ENCODE measurements around the gene DCST1.

The DCST1 gene

DNA sequence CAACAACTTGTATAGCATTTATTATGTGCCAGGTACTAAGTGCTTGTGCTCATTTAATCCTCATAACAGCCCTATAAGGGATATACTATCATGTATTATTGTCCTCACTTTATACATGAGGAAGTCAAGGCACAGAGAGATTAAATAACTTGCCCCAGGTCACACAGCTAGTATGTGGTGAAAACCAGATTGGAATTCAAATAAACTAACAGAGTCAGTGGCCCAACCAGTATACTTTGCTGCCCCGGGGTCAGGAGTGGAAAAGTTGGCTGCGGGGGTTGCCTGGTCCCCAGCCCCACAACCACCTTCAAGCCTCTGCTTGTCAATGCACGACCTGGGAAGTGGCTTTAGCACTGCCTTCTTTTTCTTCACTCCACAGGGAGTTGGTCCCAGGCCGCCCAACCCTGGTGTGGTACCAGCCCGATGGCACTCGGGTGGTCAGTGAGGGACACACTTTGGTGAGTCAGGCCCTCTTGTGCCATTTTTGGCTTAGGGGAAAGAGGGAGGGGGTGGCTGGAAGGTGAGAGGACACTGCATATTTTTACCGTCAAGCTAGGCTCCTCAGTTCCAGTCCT is 20.0 kb downstream of the DCST1 start:
- ATAC-seq, result no peak
- TF ChIP-seq, protein P1, sequence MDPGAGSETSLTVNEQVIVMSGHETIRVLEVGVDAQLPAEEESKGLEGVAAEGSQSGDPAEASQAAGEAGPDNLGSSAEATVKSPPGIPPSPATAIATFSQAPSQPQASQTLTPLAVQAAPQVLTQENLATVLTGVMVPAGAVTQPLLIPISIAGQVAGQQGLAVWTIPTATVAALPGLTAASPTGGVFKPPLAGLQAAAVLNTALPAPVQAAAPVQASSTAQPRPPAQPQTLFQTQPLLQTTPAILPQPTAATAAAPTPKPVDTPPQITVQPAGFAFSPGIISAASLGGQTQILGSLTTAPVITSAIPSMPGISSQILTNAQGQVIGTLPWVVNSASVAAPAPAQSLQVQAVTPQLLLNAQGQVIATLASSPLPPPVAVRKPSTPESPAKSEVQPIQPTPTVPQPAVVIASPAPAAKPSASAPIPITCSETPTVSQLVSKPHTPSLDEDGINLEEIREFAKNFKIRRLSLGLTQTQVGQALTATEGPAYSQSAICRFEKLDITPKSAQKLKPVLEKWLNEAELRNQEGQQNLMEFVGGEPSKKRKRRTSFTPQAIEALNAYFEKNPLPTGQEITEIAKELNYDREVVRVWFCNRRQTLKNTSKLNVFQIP (CRISPR knock-in tag; IDR thresholded peaks at IDR 0.05; ENCODE audit: borderline replicate concordance, low read depth), result no peak
- no peak for TF ChIP-seq ZNF565 (CRISPR knock-in tag; conservative IDR thresholded peaks at IDR 0.05; ENCODE audit: low read depth)

DNA sequence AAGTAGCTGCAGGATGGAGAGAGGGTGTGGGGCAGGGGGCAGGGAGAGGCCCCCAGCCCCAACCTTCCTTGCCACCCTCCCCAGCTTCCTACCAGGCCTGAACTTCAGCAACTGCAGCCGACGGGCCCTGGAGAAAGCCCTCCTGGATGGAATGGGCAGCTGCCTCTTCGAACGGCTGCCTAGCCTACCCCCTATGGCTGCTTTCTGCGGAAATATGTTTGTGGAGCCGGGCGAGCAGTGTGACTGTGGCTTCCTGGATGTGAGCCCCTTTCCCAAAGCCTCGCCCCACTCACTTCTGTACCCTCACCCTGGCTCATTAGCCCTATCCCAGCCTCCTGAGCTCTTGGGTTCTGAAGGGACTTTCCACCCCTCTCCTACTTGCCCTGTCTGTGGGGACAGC is 23.5 kb downstream of the DCST1 start:
- TF ChIP-seq SNAI2 (CRISPR knock-in tag; IDR thresholded peaks at IDR 0.05) (no peak), ZFP30 (CRISPR knock-in tag; IDR thresholded peaks at IDR 0.05) (no peak), ISL1 (CRISPR knock-in tag; IDR thresholded peaks at IDR 0.05) (no peak), ZNF565 (CRISPR knock-in tag; conservative IDR thresholded peaks at IDR 0.05; ENCODE audit: low read depth) (no peak), BACH2 (CRISPR knock-in tag; IDR thresholded peaks at IDR 0.05; ENCODE audit: borderline replicate concordance) (no peak), RARB (CRISPR knock-in tag; IDR thresholded peaks at IDR 0.05) (no peak), ARNTL (CRISPR knock-in tag; IDR thresholded peaks at IDR 0.05; ENCODE audit: borderline replicate concordance, low read depth) (no peak), PPARA (CRISPR knock-in tag; IDR thresholded peaks at IDR 0.05; ENCODE audit: borderline replicate concordance) (no peak), ESRRG (CRISPR knock-in tag; IDR thresholded peaks at IDR 0.05) (no peak), GLIS3 (CRISPR knock-in tag; IDR thresholded peaks at IDR 0.05) (no peak), ZFP3 (CRISPR knock-in tag; IDR thresholded peaks at IDR 0.05) (no peak), ZC3H10 (CRISPR knock-in tag; IDR thresholded peaks at IDR 0.05) (no peak), CSDC2 (CRISPR knock-in tag; IDR thresholded peaks at IDR 0.05) (no peak), OSR1 (CRISPR knock-in tag; IDR thresholded peaks at IDR 0.05) (no peak)
- TF ChIP-seq, protein P2, sequence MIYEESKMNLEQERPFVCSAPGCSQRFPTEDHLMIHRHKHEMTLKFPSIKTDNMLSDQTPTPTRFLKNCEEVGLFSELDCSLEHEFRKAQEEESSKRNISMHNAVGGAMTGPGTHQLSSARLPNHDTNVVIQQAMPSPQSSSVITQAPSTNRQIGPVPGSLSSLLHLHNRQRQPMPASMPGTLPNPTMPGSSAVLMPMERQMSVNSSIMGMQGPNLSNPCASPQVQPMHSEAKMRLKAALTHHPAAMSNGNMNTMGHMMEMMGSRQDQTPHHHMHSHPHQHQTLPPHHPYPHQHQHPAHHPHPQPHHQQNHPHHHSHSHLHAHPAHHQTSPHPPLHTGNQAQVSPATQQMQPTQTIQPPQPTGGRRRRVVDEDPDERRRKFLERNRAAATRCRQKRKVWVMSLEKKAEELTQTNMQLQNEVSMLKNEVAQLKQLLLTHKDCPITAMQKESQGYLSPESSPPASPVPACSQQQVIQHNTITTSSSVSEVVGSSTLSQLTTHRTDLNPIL (CRISPR knock-in tag; IDR thresholded peaks at IDR 0.05; ENCODE audit: low read depth), result no peak
- no peak for ATAC-seq

DNA sequence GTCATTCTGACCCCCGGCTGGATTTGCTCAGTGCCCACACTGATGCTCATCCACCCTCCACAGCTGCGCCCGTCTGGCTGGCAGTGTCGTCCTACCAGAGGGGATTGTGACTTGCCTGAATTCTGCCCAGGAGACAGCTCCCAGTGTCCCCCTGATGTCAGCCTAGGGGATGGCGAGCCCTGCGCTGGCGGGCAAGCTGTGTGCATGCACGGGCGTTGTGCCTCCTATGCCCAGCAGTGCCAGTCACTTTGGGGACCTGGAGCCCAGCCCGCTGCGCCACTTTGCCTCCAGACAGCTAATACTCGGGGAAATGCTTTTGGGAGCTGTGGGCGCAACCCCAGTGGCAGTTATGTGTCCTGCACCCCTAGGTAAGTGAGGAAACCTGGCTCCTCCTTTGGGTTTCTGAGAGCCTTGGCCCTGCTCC is 24.2 kb downstream of the DCST1 start:
- no peak for ATAC-seq
- TF ChIP-seq ESRRG (CRISPR knock-in tag; IDR thresholded peaks at IDR 0.05) (no peak), OSR1 (CRISPR knock-in tag; IDR thresholded peaks at IDR 0.05) (no peak), ZNF70 (CRISPR knock-in tag; IDR thresholded peaks at IDR 0.05) (no peak), ZNF565 (CRISPR knock-in tag; conservative IDR thresholded peaks at IDR 0.05; ENCODE audit: low read depth) (no peak), ZNF8 (CRISPR knock-in tag; IDR thresholded peaks at IDR 0.05) (no peak), BACH2 (CRISPR knock-in tag; IDR thresholded peaks at IDR 0.05; ENCODE audit: borderline replicate concordance) (no peak)
- TF ChIP-seq, protein P3, sequence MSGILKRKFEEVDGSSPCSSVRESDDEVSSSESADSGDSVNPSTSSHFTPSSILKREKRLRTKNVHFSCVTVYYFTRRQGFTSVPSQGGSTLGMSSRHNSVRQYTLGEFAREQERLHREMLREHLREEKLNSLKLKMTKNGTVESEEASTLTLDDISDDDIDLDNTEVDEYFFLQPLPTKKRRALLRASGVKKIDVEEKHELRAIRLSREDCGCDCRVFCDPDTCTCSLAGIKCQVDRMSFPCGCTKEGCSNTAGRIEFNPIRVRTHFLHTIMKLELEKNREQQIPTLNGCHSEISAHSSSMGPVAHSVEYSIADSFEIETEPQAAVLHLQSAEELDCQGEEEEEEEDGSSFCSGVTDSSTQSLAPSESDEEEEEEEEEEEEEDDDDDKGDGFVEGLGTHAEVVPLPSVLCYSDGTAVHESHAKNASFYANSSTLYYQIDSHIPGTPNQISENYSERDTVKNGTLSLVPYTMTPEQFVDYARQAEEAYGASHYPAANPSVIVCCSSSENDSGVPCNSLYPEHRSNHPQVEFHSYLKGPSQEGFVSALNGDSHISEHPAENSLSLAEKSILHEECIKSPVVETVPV (CRISPR knock-in tag; IDR thresholded peaks at IDR 0.05), result no peak
- TF ChIP-seq, protein P1 (CRISPR knock-in tag; IDR thresholded peaks at IDR 0.05; ENCODE audit: borderline replicate concordance, low read depth), result no peak

DNA sequence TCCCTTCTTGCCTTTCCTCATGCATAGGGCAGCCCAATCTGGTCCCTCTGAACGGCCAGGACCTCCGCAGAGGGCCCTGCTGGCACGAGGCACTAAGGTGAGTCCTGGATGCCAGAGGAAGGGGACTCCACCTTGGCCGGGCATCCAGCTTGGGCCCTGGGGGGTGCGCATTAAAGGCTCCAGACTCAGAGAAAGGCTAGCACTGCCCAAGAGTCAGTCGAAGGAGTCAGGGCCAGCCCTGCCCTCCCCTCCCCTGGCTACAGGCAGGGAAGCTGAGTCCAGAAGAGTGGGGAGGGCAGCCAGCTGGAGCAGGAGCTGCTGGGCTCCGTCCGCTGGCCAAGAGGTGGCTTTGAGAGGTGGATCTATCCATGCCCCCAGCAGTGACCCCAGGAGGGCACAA is 27.1 kb downstream of the DCST1 start:
- no peak for ATAC-seq
- TF ChIP-seq ZNF8 (CRISPR knock-in tag; IDR thresholded peaks at IDR 0.05) (no peak), ZNF565 (CRISPR knock-in tag; conservative IDR thresholded peaks at IDR 0.05; ENCODE audit: low read depth) (no peak), RARB (CRISPR knock-in tag; IDR thresholded peaks at IDR 0.05) (no peak), ARNTL (CRISPR knock-in tag; IDR thresholded peaks at IDR 0.05; ENCODE audit: borderline replicate concordance, low read depth) (no peak), ISL1 (CRISPR knock-in tag; IDR thresholded peaks at IDR 0.05) (no peak), ZNF70 (CRISPR knock-in tag; IDR thresholded peaks at IDR 0.05) (no peak), ZC3H10 (CRISPR knock-in tag; IDR thresholded peaks at IDR 0.05) (no peak), ZFP3 (CRISPR knock-in tag; IDR thresholded peaks at IDR 0.05) (no peak), BACH2 (CRISPR knock-in tag; IDR thresholded peaks at IDR 0.05; ENCODE audit: borderline replicate concordance) (no peak), PPARA (CRISPR knock-in tag; IDR thresholded peaks at IDR 0.05; ENCODE audit: borderline replicate concordance) (no peak), CSDC2 (CRISPR knock-in tag; IDR thresholded peaks at IDR 0.05) (no peak), GLIS3 (CRISPR knock-in tag; IDR thresholded peaks at IDR 0.05) (no peak)
- TF ChIP-seq, protein P2 (CRISPR knock-in tag; IDR thresholded peaks at IDR 0.05; ENCODE audit: low read depth), result no peak
- TF ChIP-seq, protein P3 (CRISPR knock-in tag; IDR thresholded peaks at IDR 0.05), result no peak
- TF ChIP-seq, protein P4, sequence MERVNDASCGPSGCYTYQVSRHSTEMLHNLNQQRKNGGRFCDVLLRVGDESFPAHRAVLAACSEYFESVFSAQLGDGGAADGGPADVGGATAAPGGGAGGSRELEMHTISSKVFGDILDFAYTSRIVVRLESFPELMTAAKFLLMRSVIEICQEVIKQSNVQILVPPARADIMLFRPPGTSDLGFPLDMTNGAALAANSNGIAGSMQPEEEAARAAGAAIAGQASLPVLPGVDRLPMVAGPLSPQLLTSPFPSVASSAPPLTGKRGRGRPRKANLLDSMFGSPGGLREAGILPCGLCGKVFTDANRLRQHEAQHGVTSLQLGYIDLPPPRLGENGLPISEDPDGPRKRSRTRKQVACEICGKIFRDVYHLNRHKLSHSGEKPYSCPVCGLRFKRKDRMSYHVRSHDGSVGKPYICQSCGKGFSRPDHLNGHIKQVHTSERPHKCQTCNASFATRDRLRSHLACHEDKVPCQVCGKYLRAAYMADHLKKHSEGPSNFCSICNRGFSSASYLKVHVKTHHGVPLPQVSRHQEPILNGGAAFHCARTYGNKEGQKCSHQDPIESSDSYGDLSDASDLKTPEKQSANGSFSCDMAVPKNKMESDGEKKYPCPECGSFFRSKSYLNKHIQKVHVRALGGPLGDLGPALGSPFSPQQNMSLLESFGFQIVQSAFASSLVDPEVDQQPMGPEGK (CRISPR knock-in tag; IDR thresholded peaks at IDR 0.05; ENCODE audit: borderline replicate concordance), result no peak

Data from SK-N-SH treated with all-trans-retinoic acid at 6 μM for 48 hours (cell line).